HepG2 (cell line): ENCODE data around the gene CTIF. TPM values are rescaled to one million over a fixed set of nuclear protein-coding genes. Genes with fewer than 3 reads are reported as not detected.
A peak's percentile ranks its signal among the peaks of the same experiment; 100 is the strongest.

Source experiments
- FOXA1 ChIP-seq, 2 experiments: fragments of 450-650 bp in 1 of 2; sonication (generic) in 1 of 2; formaldehyde crosslinking in 1 of 2; IDR thresholded peaks; 2 replicates each; pipeline versions ENCODE4 v1.4.0 to v1.6.1; 2016 to 2020; ENCODE audit warnings: missing genetic modification reagents in 1 of 2
- HMG20A ChIP-seq: IDR thresholded peaks from 2 replicates; pipeline ENCODE4 v1.6.1; 2016; ENCODE audit warnings: borderline replicate concordance
- ISL2 ChIP-seq: sonication (generic); formaldehyde crosslinking; IDR thresholded peaks from 2 replicates; pipeline ENCODE4 v1.5.0; 2020; ENCODE audit warnings: missing genetic modification reagents
- PPARG ChIP-seq: conservative IDR thresholded peaks from 2 replicates; pipeline ENCODE4 v1.6.1; 2016; ENCODE audit warnings: missing biosample characterization, missing genetic modification reagents
- RBFOX2 ChIP-seq: fragments of 200-400 bp; formaldehyde crosslinking; IDR thresholded peaks from 2 replicates; pipeline ENCODE4 v1.6.1; 2017; ENCODE audit warnings: low read depth, mild to moderate bottlenecking, low read length
- SKIL ChIP-seq: sonication (generic); formaldehyde crosslinking; IDR thresholded peaks from 2 replicates; pipeline ENCODE4 v1.8.0; 2022; ENCODE audit warnings: missing genetic modification reagents, mild to moderate bottlenecking, moderate library complexity, borderline replicate concordance
- TBX2 ChIP-seq: sonication (generic); formaldehyde crosslinking; IDR thresholded peaks from 2 replicates; pipeline ENCODE4 v1.5.0; 2020; ENCODE audit warnings: missing genetic modification reagents, mild to moderate bottlenecking, borderline replicate concordance
- TCF12 ChIP-seq, 2 experiments: fragments of 450-650 bp in 1 of 2; sonication (generic) in 1 of 2; formaldehyde crosslinking in 1 of 2; IDR thresholded peaks; 2 replicates each; pipeline versions ENCODE4 v1.6.1 to v1.8.0; 2017 to 2022; ENCODE audit warnings: antibody characterized with exemption in 1 of 2, mild to moderate bottlenecking in 1 of 2, missing genetic modification reagents in 1 of 2, moderate library complexity in 1 of 2
- TFAP4 ChIP-seq: sonication (generic); IDR thresholded peaks from 2 replicates; pipeline ENCODE4 v1.6.1; 2016; ENCODE audit warnings: low read depth, borderline replicate concordance
- YEATS4 ChIP-seq: sonication (generic); formaldehyde crosslinking; IDR thresholded peaks from 2 replicates; pipeline ENCODE4 v1.4.0; 2020; ENCODE audit warnings: missing genetic modification reagents, borderline replicate concordance
- ZFP82 ChIP-seq: sonication (generic); formaldehyde crosslinking; IDR thresholded peaks from 2 replicates; pipeline ENCODE4 v1.5.1; 2020; ENCODE audit warnings: mild to moderate bottlenecking, missing genetic modification reagents, borderline replicate concordance
- ZNF326 ChIP-seq: sonication (generic); formaldehyde crosslinking; IDR thresholded peaks from 2 replicates; pipeline ENCODE4 v1.4.0; 2020; ENCODE audit warnings: missing genetic modification reagents, borderline replicate concordance
- ZSCAN9 ChIP-seq: IDR thresholded peaks from 2 replicates; pipeline ENCODE4 v1.6.1; 2016; ENCODE audit warnings: borderline replicate concordance
- polyA plus RNA-seq, 8 experiments: library from polyadenylated mRNA; depleted of rRNA in 3 of 8; stranded (reverse) in 7 of 8; unstranded in 1 of 8; fragments of >200 nt; fragmentation: Illumina TruSeq in 4 of 8; extraction: Trizol in 4 of 8; gene quantifications; 2 replicates each; pipeline versions ENCODE4 v1.2.1 to v1.2.3, GENCODE V29; 2011 to 2016; ENCODE audit warnings: low read depth in 4 of 8, missing spikeins in 1 of 8, mixed read lengths in 1 of 8; ENCODE audit not compliant: insufficient read depth in 1 of 8
- total RNA-seq, 5 experiments: library from RNA; depleted of rRNA; stranded (reverse); fragments of >200 nt; fragmentation: Illumina TruSeq; extraction: Trizol; gene quantifications; 2 replicates each; pipeline ENCODE4 v1.2.3, GENCODE V29; 2016; ENCODE audit warnings: low read depth in 1 of 5
- TF ChIP-seq, protein P1 (sequence below): sonication (generic); formaldehyde crosslinking; IDR thresholded peaks from 2 replicates; pipeline ENCODE4 v1.5.1; 2020; ENCODE audit warnings: mild to moderate bottlenecking, missing genetic modification reagents, moderate library complexity
- TF ChIP-seq, protein P2 (sequence below): IDR thresholded peaks from 2 replicates; pipeline ENCODE4 v1.6.1; 2016
- TF ChIP-seq, protein P3 (sequence below): sonication (generic); formaldehyde crosslinking; IDR thresholded peaks from 2 replicates; pipeline ENCODE4 v1.4.0; 2020; ENCODE audit warnings: missing genetic modification reagents, borderline replicate concordance

The CTIF gene
- total and polyA plus RNA-seq, 2 of the 13 experiments (the other 11 are each of a cell fraction or from before 2014, with no cell fraction given): 18.2 to 28.0 TPM

GRCh38 chr18:48632676-48633257 lies 93.9 kb downstream of the CTIF start (continued):
- TF ChIP-seq, protein P1, sequence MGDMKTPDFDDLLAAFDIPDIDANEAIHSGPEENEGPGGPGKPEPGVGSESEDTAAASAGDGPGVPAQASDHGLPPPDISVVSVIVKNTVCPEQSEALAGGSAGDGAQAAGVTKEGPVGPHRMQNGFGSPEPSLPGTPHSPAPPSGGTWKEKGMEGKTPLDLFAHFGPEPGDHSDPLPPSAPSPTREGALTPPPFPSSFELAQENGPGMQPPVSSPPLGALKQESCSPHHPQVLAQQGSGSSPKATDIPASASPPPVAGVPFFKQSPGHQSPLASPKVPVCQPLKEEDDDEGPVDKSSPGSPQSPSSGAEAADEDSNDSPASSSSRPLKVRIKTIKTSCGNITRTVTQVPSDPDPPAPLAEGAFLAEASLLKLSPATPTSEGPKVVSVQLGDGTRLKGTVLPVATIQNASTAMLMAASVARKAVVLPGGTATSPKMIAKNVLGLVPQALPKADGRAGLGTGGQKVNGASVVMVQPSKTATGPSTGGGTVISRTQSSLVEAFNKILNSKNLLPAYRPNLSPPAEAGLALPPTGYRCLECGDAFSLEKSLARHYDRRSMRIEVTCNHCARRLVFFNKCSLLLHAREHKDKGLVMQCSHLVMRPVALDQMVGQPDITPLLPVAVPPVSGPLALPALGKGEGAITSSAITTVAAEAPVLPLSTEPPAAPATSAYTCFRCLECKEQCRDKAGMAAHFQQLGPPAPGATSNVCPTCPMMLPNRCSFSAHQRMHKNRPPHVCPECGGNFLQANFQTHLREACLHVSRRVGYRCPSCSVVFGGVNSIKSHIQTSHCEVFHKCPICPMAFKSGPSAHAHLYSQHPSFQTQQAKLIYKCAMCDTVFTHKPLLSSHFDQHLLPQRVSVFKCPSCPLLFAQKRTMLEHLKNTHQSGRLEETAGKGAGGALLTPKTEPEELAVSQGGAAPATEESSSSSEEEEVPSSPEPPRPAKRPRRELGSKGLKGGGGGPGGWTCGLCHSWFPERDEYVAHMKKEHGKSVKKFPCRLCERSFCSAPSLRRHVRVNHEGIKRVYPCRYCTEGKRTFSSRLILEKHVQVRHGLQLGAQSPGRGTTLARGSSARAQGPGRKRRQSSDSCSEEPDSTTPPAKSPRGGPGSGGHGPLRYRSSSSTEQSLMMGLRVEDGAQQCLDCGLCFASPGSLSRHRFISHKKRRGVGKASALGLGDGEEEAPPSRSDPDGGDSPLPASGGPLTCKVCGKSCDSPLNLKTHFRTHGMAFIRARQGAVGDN (CRISPR knock-in tag): peak; percentile 77
- no peak for TF ChIP-seq FOXA1 (IDR thresholded peaks at IDR 0.05)
- TF ChIP-seq FOXA1 (CRISPR knock-in tag; IDR thresholded peaks at IDR 0.05): peak; percentile 15; the same call in 1 of the 2 replicates
- TF ChIP-seq HMG20A (CRISPR knock-in tag): peak; percentile 19; the same call in 1 of the 2 replicates
- TF ChIP-seq RBFOX2: no peak
- TF ChIP-seq TCF12 (IDR thresholded peaks at IDR 0.05): no peak
- no peak for TF ChIP-seq TCF12 (CRISPR knock-in tag; IDR thresholded peaks at IDR 0.05)
- no peak for TF ChIP-seq ZNF326 (CRISPR knock-in tag)
- TF ChIP-seq, protein P2, sequence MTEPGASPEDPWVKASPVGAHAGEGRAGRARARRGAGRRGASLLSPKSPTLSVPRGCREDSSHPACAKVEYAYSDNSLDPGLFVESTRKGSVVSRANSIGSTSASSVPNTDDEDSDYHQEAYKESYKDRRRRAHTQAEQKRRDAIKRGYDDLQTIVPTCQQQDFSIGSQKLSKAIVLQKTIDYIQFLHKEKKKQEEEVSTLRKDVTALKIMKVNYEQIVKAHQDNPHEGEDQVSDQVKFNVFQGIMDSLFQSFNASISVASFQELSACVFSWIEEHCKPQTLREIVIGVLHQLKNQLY (CRISPR knock-in tag): 0 out of 2 replicates have a peak, but pooled peaks have one; percentile 25
- 0 out of 2 replicates have a peak, but pooled peaks have one; percentile 35 for TF ChIP-seq ISL2 (CRISPR knock-in tag)
- TF ChIP-seq, protein P3, sequence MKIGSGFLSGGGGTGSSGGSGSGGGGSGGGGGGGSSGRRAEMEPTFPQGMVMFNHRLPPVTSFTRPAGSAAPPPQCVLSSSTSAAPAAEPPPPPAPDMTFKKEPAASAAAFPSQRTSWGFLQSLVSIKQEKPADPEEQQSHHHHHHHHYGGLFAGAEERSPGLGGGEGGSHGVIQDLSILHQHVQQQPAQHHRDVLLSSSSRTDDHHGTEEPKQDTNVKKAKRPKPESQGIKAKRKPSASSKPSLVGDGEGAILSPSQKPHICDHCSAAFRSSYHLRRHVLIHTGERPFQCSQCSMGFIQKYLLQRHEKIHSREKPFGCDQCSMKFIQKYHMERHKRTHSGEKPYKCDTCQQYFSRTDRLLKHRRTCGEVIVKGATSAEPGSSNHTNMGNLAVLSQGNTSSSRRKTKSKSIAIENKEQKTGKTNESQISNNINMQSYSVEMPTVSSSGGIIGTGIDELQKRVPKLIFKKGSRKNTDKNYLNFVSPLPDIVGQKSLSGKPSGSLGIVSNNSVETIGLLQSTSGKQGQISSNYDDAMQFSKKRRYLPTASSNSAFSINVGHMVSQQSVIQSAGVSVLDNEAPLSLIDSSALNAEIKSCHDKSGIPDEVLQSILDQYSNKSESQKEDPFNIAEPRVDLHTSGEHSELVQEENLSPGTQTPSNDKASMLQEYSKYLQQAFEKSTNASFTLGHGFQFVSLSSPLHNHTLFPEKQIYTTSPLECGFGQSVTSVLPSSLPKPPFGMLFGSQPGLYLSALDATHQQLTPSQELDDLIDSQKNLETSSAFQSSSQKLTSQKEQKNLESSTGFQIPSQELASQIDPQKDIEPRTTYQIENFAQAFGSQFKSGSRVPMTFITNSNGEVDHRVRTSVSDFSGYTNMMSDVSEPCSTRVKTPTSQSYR: peak; percentile 85; the same call in 1 of the 2 replicates
- 0 out of 2 replicates have a peak, but pooled peaks have one; percentile 39 for TF ChIP-seq PPARG
- no peak for TF ChIP-seq YEATS4 (CRISPR knock-in tag)
- TF ChIP-seq SKIL: no peak; the same call in 1 of the 2 replicates
- no peak for TF ChIP-seq ZSCAN9 (CRISPR knock-in tag)
- peak; percentile 30; the same call in 1 of the 2 replicates for TF ChIP-seq TBX2
- no peak for TF ChIP-seq ZFP82 (CRISPR knock-in tag)
- TF ChIP-seq TFAP4: no peak
